ENCODE results near the gene G0S2.

The G0S2 gene

DNA sequence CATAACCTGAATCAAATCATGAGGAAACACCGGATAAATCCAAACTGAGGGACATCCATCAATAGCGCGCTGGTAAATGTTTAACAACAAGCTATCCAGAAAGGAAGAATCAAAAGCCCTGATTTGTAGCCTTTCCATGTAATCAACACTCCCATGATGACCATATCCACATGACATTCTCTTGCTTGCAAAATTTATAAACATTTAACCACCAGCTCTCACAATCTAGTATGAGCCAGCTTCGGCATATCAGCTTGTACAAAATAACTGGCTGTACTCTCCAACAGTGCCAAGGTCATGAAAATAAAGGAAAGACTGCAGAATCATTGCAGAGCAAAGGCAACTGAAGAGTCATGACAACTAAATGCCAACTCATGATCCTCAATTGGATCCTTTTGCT lies 45.1 kb downstream of the G0S2 start:
- DNase-seq (ENCODE audit: low read depth) = no peak

DNA sequence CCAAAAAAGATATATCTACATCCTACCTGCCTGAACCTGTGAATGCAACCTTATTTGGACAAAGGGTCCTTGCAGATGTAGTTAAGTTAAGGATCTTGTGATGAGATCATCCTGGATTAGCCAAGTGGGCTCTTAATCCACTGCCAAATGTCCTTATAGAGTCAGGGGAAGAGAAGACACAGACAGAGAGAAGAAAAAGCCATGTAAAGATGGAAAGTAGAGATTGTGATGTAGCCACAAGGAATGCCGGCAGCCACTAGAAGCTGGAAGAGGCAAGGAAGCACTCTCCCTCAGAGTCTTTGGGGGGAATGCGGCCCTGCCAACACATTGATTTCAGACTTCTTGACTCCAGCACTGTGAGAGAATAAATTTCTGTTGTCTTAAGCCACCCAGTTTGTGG lies 45.6 kb downstream of the G0S2 start:
- no peak for DNase-seq (ENCODE audit: low read depth)

DNA sequence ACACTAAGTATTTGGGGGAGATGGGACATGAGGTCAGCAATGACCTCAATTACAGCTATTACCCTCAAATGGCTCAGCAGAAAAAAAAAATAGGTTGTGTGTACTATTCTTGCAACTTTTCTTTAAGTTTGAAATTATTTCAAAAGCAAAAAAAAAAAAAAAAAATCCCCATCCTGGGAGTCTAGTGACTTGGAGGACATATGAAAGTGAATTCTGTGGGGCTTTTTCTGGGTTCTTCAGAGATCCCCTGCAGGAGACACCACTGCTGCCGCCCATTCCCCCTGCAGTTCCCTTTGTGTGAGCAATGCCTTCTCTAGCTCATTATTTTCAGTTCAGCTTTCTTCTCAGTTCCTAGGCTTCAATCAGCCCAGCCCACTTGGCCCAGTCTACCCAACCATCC lies 46.1 kb downstream of the G0S2 start:
- DNase-seq (ENCODE audit: low read depth) = no peak

DNA sequence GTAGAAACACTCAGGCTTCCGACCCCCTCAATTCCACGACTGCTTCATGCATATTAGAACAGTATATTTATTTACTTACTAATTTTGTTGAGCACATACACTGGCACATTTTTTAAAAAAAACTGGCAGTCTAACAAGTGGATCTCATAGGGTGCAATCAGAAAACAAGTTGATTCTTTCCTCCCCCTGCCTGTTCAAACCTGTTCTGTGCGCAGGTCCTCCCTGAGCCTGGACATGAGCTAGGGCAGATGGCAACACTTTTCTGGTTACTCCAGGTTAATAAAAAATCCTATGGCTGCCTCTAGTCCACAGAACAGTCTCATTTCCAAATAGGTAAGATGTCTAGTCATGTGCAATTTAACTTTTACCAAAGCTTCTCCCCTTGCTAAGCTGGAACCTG lies 48.1 kb downstream of the G0S2 start:
- no peak for DNase-seq (ENCODE audit: low read depth)

DNA sequence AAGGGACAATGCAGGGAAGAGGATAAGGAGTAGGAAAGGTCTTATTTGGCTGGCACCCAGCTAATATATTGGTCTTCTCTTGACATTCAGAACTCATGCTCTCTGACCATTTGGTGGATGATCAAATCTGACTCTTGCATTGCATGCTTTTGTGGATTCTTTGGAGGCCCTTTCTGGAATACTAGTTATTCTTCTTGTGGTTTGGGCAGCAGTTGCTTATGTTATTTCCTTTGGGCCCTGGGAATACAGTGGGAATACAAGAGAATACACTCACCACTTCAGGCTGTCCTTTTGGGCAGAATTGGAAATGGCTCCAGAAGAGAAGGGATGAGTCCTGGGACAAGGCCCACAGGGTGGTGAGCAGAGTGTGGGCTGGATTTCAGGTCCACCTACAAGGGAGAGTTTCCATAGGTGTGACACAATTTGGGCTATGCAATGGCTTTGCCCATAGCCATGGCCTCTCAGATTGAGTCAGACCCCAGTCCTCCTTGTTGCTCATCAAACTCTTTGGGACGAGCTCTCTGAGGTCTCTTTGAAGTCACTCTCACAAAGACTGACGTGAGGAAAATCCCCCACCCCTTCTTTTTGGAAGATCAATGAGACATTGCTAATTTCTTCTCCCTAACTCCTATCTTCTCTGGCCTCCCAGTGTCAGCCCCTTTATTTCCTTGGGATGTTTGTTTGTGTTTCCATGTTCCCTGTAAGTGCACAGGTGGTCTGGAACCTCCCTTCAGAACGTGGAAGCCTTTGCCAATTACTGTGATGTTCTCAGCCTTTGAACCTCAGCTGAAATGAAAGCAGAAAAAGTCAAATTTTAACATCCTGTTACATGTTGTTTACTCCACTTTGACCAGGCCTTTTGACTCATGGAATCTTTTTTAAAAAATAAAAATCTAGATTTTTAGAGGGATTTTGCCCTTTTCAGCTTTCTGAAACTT lies 48.8 kb downstream of the G0S2 start:
- peak; percentile 41 for DNase-seq (ENCODE audit: low read depth)
